NCI-H1417 (cell line): Measurements from ENCODE around the gene ATP9A.
"Not testable (repeated sequence)": the region's sequence is repeated elsewhere in the genome, so short reads cannot be mapped to it uniquely, and the experiment has no call there.

Experiments used
- DNase-seq, 3 experiments: peaks; one replicate each; lab custom pipeline; 2025; lab: John Stamatoyannopoulos, UW

The ATP9A gene

GRCh38 chr20:51653226-51653625 is 115.0 kb downstream of the ATP9A start:
- no peak for DNase-seq

GRCh38 chr20:51651921-51652549 is 116.2 kb downstream of the ATP9A start:
- no peak for DNase-seq

- DNase-seq: no peak
These were observed 117.5 kb downstream of the ATP9A start for GRCh38 chr20:51650685-51651134.

- DNase-seq: no peak
These were observed 119.6 kb downstream of the ATP9A start for GRCh38 chr20:51648571-51648947.

- no peak for DNase-seq
These were observed 120.3 kb downstream of the ATP9A start for GRCh38 chr20:51647674-51648570.

GRCh38 chr20:51643810-51644209 is 124.4 kb downstream of the ATP9A start:
- not testable (repeated sequence) for DNase-seq

GRCh38 chr20:51643390-51643789 is 124.8 kb downstream of the ATP9A start:
- DNase-seq: no peak

- no peak for DNase-seq
These were observed 126.3 kb downstream of the ATP9A start for GRCh38 chr20:51641866-51642265.

GRCh38 chr20:51640743-51641142 is 127.4 kb downstream of the ATP9A start:
- no peak for DNase-seq

- peak; percentile 5 to 75 (median 43) for DNase-seq
These were observed 128.9 kb downstream of the ATP9A start for GRCh38 chr20:51639206-51639832.

GRCh38 chr20:51637241-51637640 is 130.9 kb downstream of the ATP9A start:
- no peak for DNase-seq

- no peak for DNase-seq
These were observed 132.1 kb downstream of the ATP9A start for GRCh38 chr20:51636123-51636522.

- DNase-seq: no peak
These were observed 132.5 kb downstream of the ATP9A start for GRCh38 chr20:51635680-51636079.

- DNase-seq: no peak
These were observed 133.3 kb downstream of the ATP9A start for GRCh38 chr20:51634877-51635276.

GRCh38 chr20:51634257-51634656 is 133.9 kb downstream of the ATP9A start:
- DNase-seq: no peak

- DNase-seq: no peak
These were observed 134.8 kb downstream of the ATP9A start for GRCh38 chr20:51633430-51633829.

- DNase-seq: no peak
These were observed 136.2 kb downstream of the ATP9A start for GRCh38 chr20:51631953-51632352.

- no peak for DNase-seq
These were observed 136.9 kb downstream of the ATP9A start for GRCh38 chr20:51631011-51631950.

- DNase-seq: no peak
These were observed 138.7 kb downstream of the ATP9A start for GRCh38 chr20:51629399-51630058.

GRCh38 chr20:51628533-51629398 is 139.4 kb downstream of the ATP9A start:
- DNase-seq: no peak
